Vagina (tissue), 2 donors: ENCODE data around the gene BCL6B.
A peak's percentile ranks its signal among the peaks of the same experiment; 100 is the strongest.

Experiments
- POLR2AphosphoS5 ChIP-seq, 2 donors: sonication (generic); formaldehyde crosslinking; IDR thresholded peaks; one replicate each; pipeline ENCODE4 v1.9.0; 2017; ENCODE audit warnings: antibody characterized with exemption in 2 of 2, mild to moderate bottlenecking in 2 of 2, low read depth in 1 of 2; ENCODE audit not compliant: insufficient read depth in 1 of 2
- TF ChIP-seq, protein P1 (sequence below), 3 experiments: fragments of 450-650 bp in 2 of 3; fragments of 200-600 bp in 1 of 3; sonication (generic) in 1 of 3; IDR thresholded peaks; one replicate each; pipeline ENCODE4 v1.5.1; 2017 to 2019; ENCODE audit warnings: antibody characterized with exemption in 3 of 3, mild to moderate bottlenecking in 2 of 3, moderate library complexity in 2 of 3

DNA sequence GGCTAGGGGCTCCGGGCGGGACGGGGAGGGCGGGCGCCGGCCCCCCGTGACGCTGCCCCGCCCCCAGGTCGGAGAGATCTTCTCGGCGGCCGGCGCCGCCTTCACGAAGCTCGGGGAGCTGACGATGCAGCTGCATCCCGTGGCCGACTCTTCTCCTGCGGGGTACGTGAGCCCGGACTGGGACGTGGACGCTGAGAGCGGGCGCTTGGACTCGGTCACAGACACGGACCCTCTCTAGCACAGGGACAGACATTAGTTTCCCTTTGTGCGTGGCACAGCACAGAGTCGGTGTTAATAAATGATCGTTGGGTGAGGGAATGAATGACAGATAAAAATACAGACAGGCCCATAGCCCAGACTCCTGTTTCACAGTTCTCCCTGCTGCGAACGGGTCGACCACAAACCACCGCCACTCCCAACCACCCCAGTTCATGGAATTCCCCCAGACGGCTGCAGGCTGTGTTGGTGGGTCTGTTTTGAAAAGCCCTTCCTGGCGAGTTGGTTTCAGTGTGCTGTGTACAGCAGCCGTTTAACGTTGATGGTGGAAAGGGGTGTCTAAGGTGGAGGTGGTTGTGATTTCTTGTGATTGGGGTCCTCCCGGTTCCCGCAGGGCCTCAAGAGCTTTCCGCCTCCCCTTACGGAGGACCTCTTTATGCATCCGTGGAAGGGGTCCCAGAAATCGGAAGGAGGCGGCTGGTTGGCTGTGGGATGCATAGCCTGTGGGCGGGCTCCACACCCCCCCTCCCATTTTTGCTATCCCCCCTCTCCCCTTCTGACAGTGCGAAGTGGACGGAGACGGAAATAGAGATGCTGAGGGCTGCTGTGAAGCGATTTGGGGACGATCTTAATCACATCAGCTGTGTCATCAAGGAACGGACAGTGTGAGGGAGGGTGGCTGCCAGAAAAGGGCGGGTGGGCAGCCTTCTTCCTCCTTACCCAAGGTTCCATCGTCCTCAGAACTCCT is 7.6 kb upstream of the BCL6B start:
- TF ChIP-seq, protein P1, sequence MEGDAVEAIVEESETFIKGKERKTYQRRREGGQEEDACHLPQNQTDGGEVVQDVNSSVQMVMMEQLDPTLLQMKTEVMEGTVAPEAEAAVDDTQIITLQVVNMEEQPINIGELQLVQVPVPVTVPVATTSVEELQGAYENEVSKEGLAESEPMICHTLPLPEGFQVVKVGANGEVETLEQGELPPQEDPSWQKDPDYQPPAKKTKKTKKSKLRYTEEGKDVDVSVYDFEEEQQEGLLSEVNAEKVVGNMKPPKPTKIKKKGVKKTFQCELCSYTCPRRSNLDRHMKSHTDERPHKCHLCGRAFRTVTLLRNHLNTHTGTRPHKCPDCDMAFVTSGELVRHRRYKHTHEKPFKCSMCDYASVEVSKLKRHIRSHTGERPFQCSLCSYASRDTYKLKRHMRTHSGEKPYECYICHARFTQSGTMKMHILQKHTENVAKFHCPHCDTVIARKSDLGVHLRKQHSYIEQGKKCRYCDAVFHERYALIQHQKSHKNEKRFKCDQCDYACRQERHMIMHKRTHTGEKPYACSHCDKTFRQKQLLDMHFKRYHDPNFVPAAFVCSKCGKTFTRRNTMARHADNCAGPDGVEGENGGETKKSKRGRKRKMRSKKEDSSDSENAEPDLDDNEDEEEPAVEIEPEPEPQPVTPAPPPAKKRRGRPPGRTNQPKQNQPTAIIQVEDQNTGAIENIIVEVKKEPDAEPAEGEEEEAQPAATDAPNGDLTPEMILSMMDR (IDR thresholded peaks at IDR 0.05), result no peak
- TF ChIP-seq POLR2AphosphoS5 (IDR thresholded peaks at IDR 0.05; ENCODE audit: insufficient read depth in 1 of 2, low read depth in 1 of 2), result peak in 1 of 2 donors; percentile 91
